Stimulated activated CD8-positive, alpha-beta memory T cell treated with anti-CD3 and anti-CD28 coated beads, Interleukin-4, amount 100 ng/mL, for 48 hours (primary cell): ENCODE results near the gene TMEM229B.
"Not testable (repeated sequence)": the region's sequence is repeated elsewhere in the genome, so short reads cannot be mapped to it uniquely, and the experiment has no call there.

Source experiments
- DNase-seq: peaks from one replicate; pipeline ENCODE4 v3.0.0-alpha.2; 2020

TMEM229B gene

GRCh38 chr14:67451667-67452066 lies 36.9 kb downstream of the TMEM229B start:
- not testable (repeated sequence) for DNase-seq

GRCh38 chr14:67449096-67449495 lies 39.4 kb downstream of the TMEM229B start:
- DNase-seq: no peak

- DNase-seq: no peak
Observed at GRCh38 chr14:67447033-67447381, 41.5 kb downstream of the TMEM229B start.

- no peak for DNase-seq
Observed at GRCh38 chr14:67446371-67447032, 42.0 kb downstream of the TMEM229B start.

DNA sequence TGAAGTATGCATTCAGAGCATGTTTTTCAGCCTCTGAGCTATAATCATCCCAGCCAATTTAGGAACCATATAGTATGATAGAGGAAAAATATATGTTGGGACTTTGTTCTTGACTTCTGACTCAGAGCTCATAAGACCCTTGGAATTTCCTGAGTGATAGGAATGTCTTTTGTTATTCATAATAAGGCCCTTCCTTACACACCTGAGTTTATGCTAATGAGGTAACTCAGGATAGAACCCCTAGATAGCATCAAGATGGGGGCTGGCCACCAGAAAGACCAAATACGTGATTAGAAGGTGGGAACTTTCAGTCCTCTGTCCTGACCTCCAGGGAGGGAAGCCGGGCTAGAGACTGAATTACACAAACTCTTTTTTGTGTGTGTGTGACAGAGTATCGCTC lies 44.1 kb downstream of the TMEM229B start:
- no peak for DNase-seq

GRCh38 chr14:67442139-67442906 lies 46.2 kb downstream of the TMEM229B start:
- no peak for DNase-seq

- DNase-seq: no peak
Observed at GRCh38 chr14:67441672-67442071, 46.8 kb downstream of the TMEM229B start.

DNA sequence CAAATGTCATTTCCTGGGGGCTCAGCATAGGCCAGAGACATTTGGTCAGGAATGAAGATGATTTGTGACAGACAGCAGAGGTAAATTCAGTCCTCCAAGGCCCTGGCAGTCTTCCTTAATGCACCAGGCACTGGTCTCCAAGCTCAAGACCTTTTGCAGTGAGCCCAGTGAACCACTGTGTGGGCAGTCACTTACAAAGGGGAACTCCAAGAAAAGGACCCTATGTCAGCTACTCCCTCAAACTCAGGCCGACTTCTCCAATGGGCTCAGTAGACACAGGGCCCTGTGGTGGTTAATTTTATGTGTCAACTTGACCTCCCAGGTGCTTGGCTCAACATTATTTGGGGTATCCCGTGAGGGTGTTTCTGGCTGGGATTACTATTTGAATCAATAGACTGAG lies 47.3 kb downstream of the TMEM229B start:
- no peak for DNase-seq

GRCh38 chr14:67440513-67440912 lies 48.0 kb downstream of the TMEM229B start:
- DNase-seq: no peak

DNA sequence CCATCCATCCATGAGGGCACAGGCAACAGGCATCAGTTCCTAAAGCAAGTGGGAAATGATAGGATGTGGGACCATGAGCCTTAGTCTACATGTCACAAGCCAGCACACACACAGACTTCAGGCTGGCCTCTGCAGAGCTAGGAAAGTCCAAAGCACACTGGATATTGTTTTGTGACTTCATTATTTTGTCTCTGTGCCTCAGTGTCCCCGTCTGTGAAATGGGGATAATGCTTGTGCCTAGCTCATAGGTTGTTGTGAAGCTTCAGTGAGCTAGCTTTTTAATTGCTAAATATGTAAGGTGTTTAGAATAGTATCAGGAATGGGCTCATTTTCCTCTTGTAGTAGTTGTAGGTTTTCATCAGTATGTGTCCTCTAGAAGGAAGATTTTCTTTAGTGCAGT lies 49.6 kb downstream of the TMEM229B start:
- DNase-seq: no peak

- no peak for DNase-seq
Observed at GRCh38 chr14:67436006-67436866, 52.3 kb downstream of the TMEM229B start.

- DNase-seq: no peak
Observed at GRCh38 chr14:67435603-67436002, 52.9 kb downstream of the TMEM229B start.

DNA sequence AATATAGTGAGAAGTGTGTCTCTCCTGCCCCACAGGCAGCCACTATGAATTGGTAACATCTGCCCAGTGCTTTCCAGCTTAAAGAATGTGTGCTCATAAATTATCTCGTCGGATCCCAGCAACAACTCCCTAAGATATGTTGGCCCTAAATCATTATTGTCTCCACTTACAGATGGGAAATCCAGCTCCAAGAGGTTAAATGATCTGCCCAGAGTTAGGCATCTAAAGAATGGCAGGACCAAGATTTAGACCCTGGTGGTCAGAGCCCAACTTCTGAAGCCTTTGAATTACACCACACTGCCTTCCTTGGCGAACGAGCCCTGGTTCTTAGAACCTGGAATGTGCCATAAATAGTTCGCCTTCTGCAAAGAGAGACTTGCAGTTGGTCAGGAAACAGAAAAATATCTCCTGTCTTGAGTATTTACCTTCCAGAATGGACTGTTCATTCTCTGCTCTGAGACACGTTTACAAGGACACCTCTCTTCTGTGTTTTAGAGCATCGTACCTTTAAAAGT lies 56.4 kb downstream of the TMEM229B start:
- no peak for DNase-seq

- no peak for DNase-seq
Observed at GRCh38 chr14:67429510-67430205, 58.9 kb downstream of the TMEM229B start.

DNA sequence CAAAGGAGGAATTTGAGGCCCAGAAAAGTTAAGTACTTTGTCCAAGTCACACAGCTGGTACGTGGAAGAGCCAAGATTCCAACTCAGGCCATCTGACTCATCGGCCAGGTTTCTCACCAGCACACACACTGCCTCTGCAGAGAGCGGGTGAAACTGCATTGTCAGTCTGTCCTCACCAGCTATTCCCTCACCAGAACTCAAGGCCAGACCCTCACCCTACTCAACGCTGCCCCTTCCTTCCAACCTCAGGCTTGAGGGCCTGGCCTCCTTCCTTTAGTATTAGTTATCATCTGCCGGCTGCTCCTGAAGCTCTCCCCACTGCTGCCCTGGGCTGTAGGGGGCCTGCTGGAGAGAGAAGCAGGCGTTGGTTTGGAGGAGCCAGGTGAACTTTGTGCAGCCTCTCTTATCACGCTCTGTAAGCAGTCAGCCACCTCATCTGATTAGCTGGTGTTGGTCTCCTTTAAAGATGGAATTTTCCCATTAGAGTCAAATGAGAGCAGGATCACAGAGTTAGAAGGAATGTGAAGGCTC lies 60.0 kb downstream of the TMEM229B start:
- DNase-seq: no peak

- peak; percentile 76 for DNase-seq
Observed at GRCh38 chr14:67426983-67427606, 61.4 kb downstream of the TMEM229B start.

- DNase-seq: no peak
Observed at GRCh38 chr14:67426161-67426560, 62.4 kb downstream of the TMEM229B start.

- DNase-seq: no peak
Observed at GRCh38 chr14:67425608-67426007, 62.9 kb downstream of the TMEM229B start.

DNA sequence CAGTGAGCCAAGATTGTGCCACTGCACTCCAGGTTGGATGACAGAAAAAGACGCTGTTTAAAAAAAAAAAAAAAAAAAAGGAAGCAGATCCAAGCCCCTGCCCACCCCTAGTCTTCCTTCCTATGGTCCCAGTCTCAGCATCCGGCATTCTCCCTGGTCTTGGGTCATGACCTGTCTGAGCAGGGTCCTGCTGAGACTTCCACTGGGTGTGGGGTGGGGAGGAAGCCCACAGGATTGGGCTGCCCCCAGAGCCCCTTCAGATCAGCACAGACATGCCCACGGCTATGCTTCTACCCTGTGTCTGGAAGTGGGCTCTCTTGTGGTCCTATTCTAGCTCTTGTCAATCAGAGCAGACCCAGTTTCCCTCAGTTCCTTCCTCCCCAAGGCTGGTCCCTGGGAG lies 64.0 kb downstream of the TMEM229B start:
- no peak for DNase-seq

- no peak for DNase-seq
Observed at GRCh38 chr14:67423424-67423823, 65.1 kb downstream of the TMEM229B start.

DNA sequence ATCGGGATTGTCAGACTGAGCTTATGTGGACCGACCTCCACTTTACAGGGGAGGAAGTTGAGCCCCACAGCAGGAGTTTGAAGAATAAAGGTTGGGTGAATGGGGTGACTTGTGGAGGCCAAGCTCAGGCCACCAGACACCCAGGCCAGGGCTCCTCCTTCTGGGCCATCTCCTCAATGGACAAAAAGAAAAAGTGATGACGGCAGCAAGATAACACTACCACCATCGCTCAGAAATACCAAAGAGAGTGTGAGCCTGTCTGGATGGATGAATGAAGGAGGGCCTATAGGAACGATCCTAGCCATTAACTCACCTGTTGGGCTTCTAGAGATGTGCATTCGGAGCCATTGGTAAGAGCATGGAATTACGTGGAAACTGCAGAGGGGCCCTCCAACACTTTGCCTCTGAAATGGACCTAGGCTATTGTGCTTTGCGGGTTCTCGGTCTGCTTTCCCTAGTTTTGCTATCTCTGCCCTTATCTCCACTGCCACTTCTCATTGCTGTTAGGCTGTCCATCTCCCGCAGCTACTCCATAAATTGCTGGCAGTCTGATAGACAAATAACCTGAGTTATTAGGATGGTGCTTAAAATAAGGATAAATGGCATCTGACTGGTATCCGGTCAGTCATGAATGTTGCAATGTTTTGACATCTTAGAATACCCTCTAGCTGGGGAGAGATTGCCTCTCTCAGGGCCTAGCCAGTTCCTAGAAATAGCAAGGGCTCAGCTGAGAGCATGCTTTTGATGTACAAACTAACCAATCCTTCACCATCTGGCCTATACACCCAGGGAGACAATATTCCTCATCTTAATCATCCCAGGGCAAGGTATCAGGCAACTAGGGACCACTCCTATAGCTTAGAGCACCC lies 66.9 kb downstream of the TMEM229B start:
- DNase-seq: no peak
